Fibroblast of villous mesenchyme (primary cell): ENCODE data around the gene SIK2. TPM values are rescaled to one million over a fixed set of nuclear protein-coding genes. Genes with fewer than 3 reads are reported as not detected.
"Not testable (repeated sequence)": the region's sequence is repeated elsewhere in the genome, so short reads cannot be mapped to it uniquely, and the experiment has no call there.

Source experiments
- DNase-seq: peaks from one replicate; pipeline ENCODE4 v3.0.0-alpha.2; 2010; ENCODE audit warnings: low read depth
- H3K4me3 ChIP-seq: 2 replicates; pipeline ENCODE4 v1.5.1; 2011; ENCODE audit warnings: low read depth, mild to moderate bottlenecking, low read length
- CTCF ChIP-seq: IDR thresholded peaks from 2 replicates; pipeline ENCODE4 v1.5.1; 2012; ENCODE audit warnings: low read depth, mild to moderate bottlenecking, low read length; ENCODE audit not compliant: insufficient read depth
- total RNA-seq: library from RNA; depleted of rRNA; stranded (reverse); fragments of >200 nt; gene quantifications from 2 replicates; pipeline ENCODE4 v1.2.3, GENCODE V29; 2012

The SIK2 gene
- total RNA-seq, 1 donor: 16.0 TPM

GRCh38 chr11:111645657-111646316, 43.5 kb downstream of the SIK2 start:
- no peak for TF ChIP-seq CTCF
- no peak overlapping the region for H3K4me3 ChIP-seq
- DNase-seq: no peak

DNA sequence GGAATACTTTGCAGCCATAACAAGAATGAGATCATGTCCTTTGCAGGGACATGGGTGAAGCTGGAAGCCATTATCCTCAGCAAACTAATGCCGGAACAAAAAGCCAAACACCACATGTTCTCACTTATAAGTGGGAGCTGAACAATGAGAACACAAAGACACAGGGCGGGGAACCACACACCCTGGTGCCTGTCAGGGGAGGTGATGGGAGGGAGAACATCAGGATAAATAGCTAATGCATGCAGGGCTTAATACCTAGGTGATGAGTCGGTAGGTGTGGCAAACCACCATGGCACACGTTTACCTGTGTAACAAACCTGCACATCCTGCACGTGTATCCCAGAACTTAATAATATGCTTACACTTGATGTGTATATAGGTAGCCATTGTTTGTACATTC, 49.1 kb downstream of the SIK2 start:
- H3K4me3 ChIP-seq, DNase-seq: not testable (repeated sequence)

DNA sequence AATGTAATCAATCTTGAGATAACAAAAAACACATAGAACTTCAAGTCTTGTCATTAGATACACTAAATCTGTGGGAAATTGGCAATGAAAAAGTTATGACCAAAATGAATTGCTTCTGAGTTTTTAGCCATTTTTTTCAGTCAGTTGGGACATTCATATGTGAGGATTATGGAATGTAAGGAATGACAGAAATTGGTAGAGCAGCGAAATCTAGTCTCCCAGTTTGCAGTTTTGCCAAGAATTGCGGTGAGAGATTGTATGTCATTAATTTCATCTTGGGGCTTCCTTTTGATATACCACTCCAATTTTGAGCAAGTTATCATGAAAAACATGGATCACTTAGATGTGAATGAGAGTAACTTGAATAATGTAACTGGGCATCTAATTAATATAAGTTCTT, 49.9 kb downstream of the SIK2 start:
- H3K4me3 ChIP-seq: no peak overlapping the region
- TF ChIP-seq CTCF: no peak
- no peak for DNase-seq

- no peak for TF ChIP-seq CTCF
- DNase-seq: no peak
- H3K4me3 ChIP-seq: no peak overlapping the region
Observed at GRCh38 chr11:111654601-111655000, 52.4 kb downstream of the SIK2 start.

- DNase-seq: no peak
Observed at GRCh38 chr11:111655924-111656323, 53.7 kb downstream of the SIK2 start.

DNA sequence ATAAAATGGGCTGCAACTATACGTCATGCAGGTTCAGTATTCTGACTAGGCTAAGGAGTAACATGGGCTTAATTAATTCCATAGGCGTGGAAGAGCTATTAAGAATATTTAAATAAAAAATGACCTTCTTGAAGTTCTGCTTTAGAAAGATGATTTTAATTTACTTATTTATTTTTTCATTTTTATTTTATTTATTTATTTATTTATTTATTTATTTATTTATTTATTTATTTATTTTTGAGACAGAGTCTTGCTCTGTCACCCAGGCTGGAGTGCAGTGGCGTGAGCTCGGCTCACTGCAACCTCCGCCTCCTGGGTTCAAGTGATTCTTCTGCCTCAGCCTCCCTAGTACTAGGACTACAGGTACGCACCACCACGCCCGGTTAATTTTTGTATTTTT, 55.7 kb downstream of the SIK2 start:
- not testable (repeated sequence) for H3K4me3 ChIP-seq, DNase-seq

More at GRCh38 chr11:111655924-111656323, 53.7 kb downstream of the SIK2 start:
- H3K4me3 ChIP-seq: no peak overlapping the region
- no peak for TF ChIP-seq CTCF

DNA sequence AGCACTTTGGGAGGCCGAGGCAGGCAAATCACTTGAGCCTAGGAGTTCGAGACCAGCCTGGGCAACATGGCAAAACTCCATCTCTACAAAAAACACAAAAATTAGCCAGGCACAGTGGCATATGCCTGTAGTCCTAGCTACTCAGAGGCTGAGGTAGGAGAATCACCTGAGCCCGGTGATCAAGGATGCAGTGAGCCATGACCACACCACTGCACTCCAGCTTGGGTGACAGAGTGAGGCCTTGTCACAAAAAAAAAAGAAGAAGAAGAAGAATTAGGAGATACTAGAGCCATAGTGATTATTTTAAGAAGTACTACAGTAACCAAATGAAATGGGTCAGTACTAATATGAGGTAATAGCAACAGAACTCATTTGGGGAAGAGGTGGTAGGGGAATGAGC, 56.2 kb downstream of the SIK2 start:
- not testable (repeated sequence) for DNase-seq, H3K4me3 ChIP-seq

- no peak for TF ChIP-seq CTCF
- H3K4me3 ChIP-seq: no peak overlapping the region
- no peak for DNase-seq
Observed at GRCh38 chr11:111659201-111660115, 57.2 kb downstream of the SIK2 start.
